Hematopoietic multipotent progenitor cell treated with erythropoietin and hydrocortisone succinate and interleukin-3 and kit ligand, for 17 days (in vitro differentiated cells): ENCODE measurements around the gene DLG2.

Experiments used
- DNase-seq: peaks from one replicate; pipeline ENCODE4 v3.0.0-alpha.2; 2015; ENCODE audit warnings: low spot score

Gene DLG2

GRCh38 chr11:85109141-85109540 lies 518.0 kb downstream of the DLG2 start:
- DNase-seq, result no peak

GRCh38 chr11:85105868-85106267 lies 521.3 kb downstream of the DLG2 start:
- no peak for DNase-seq

GRCh38 chr11:85099522-85099921 lies 527.6 kb downstream of the DLG2 start:
- DNase-seq, result no peak

GRCh38 chr11:85098996-85099395 lies 528.1 kb downstream of the DLG2 start:
- DNase-seq, result no peak

GRCh38 chr11:85096939-85097338 lies 530.2 kb downstream of the DLG2 start:
- no peak for DNase-seq

DNA sequence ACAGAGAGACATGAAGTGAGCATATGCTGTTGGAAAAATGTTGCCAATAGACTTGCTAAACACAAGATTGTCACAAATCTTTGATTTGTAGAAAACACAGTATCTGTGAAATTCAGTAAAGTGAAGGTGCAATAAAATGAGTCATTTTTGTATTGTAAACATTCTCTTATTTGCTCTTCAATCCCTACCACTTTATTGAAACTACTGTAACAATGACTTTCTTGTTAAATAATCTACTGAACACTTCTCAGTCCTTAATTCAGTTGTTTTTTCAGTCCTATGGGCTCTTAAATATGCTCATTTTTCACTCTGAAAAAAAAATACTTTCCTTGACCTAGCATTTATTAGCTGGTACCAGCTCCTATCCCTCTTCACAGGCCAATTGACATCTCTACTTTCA lies 531.9 kb downstream of the DLG2 start:
- DNase-seq, result no peak

GRCh38 chr11:85094795-85095194 lies 532.3 kb downstream of the DLG2 start:
- DNase-seq, result no peak

DNA sequence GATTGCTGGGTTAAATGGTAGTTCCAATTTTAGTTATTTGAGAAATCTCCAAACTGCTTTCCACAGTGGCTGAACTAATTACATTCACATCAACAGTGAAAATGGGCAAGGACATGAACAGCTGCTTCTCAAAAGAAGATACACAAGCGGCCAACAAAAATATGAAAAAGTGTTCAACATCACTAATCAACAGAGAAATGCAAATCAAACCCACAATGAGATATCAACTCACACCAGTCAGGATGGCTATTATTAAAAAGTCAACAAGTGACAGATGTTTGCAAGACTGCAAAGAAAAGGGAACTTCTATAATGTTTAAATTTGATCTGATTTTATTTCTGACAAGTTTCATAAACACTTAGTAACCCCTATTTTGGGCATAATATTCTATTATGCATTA lies 537.5 kb downstream of the DLG2 start:
- DNase-seq, result no peak

DNA sequence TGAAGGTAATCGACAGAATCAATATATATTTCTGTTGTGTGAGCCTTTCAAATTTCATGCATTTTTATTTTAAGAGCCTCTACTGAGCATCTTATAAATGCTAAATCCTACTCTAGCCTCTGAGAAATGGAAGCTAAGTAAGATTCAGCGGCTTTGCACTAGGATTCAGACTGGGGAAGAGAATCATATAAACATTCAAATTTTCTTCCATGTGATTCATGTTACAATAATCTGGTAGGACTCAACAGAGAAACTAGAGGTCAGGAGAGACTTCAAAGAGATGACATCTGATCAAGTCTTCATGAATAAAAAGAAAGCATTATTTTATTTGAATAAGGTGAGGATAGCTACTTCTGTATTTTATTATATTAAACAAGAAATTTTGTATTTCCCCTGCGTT lies 538.9 kb downstream of the DLG2 start:
- no peak for DNase-seq

DNA sequence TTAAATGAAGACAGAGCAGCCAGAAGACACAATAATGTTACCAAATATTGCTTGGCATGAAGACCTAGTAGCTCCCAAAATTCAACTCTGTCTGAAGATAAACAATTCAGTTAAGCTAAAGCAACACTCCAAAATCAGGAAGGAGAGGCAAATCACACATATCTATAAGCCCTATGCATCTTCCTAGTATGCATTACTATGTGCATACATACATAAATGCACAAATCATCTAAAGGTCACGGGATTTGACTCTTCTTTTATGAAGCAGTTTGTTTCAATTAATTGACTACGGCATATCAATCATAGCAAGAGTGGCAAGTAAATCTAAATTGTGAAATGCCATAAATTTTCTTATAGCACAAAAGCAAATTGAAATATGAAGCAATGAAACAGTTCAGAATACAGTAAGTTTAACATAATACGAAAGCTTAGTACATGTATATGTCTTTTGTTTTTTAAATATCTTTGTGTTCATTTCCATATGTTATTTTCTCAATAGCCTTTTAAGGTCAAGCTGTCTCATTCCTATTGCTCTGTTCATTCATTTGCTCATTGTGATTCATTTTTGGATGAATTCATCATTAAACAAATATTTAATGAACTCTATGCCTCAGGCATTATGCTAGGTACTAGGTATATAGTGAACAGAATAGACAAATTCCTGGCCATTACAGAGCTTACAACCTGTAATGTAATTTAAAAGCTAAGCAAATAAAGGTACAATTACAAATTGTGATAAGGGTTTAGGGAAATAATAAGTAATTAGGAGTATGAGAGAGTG lies 540.5 kb downstream of the DLG2 start:
- no peak for DNase-seq

DNA sequence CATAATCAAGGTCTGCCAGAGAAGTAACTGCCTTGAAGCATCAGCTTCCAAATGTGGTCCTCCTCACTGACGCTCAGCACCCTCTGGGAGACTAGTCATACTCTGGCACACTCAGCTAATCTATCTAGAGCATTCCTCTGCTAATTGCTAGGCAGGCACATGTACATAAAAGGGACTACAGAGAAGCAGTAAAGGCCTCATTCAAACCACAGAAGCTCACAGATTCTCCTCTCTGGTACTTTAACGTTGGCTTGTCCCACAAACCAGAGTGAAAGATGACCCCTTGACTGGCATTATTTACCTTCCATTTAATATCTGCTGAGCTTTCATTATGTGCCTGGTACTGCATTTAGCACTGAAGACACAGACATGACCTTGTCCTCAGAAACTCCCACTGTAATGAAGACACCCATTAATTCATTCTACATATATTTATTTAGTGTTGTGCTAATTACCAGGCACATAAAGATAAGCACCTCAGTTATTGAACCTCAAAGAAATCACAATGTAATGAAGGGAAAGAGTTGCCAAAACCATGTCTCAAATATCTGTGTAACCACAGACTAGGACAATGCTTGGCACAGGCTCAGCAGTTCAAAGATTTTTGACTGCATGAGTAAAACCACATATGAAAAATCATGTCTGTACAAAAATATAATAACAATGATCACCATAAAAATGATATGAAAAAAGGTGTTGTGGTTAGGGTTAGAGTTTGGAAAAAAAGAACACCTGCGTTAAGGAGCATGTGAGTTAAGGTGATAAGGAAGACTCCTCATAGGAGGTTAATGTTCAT lies 550.4 kb downstream of the DLG2 start:
- no peak for DNase-seq

DNA sequence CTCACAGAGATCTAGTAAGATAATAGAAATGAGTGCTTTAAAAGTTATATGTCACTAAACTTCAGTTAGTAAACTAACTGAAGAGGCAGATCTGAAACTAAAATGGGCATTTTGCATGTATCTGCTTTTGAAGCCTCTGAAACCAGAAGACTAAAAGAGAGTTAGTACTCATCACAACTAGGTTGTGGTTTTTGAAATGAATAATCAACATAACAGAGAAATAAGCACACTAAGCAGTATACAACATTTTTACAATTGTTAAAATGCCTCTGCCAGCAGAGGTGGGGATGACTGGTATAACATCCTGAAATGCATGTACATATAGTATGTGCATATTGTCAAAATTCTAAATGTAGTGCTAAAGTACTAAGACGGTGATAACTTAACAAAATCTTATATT lies 564.5 kb downstream of the DLG2 start:
- DNase-seq, result no peak

DNA sequence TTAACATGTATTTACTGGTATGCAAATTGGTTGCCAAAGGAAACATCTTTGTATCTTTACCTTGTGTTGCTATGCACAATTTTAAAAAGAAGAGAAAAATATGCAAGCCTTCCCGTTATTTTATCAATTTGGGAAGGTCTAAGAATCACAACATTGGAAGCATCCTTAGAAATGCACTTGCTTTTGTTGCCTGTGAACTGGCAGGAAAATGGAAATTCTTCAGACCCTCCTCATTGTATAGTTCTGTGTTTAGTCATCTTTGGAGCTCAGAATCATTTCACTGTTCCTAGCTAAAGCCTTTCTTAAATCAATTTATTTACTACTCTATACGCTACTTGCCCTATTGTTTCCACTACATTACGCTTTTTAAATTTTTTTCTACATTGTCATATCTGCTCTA lies 574.5 kb downstream of the DLG2 start:
- DNase-seq, result no peak

GRCh38 chr11:85048801-85049200 lies 578.3 kb downstream of the DLG2 start:
- DNase-seq, result no peak

DNA sequence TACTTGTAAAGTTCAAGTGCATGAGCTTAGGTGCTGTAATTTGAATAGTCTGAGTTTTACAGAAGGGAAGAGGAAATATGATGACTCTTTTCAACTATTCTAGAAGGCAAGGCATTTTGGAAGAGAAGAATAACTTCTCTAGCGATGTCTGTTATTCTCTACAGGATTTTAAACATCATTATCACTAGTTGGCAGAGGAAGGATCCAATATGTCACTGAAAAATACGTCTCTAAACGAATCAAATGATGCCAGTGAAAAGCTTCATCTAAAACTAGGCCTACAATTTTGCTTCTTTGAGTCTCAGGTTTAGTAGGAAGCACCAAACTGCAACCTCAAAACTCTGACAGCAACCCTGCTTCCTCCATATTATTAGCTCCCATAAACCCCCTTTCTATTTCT lies 581.4 kb downstream of the DLG2 start:
- DNase-seq, result no peak

DNA sequence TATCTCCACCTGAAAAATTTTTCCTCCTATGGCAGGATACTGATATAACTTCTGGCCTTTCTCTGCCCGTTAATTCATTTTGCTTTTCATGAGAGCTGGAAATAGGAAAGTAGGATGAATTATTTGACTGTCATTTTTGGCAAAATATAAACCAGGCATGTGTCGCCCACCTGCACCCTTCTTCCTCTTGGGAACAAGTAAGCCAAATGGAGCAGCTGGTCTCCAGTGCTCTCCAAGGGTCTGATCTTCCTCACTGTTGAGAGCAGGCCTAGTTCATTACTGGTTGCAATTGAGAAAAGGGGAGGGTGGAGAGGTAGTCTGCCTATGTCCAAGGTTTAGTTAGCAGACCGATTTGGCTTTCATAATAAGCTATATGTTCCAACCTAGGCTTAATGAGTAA lies 582.2 kb downstream of the DLG2 start:
- DNase-seq, result no peak

- no peak for DNase-seq
Measured at GRCh38 chr11:85042361-85042760, 584.8 kb downstream of the DLG2 start.

- no peak for DNase-seq
Measured at GRCh38 chr11:85040166-85040565, 587.0 kb downstream of the DLG2 start.

- DNase-seq, result no peak
Measured at GRCh38 chr11:85029964-85030363, 597.2 kb downstream of the DLG2 start.

- DNase-seq, result no peak
Measured at GRCh38 chr11:85028329-85029101, 598.6 kb downstream of the DLG2 start.

- DNase-seq, result no peak
Measured at GRCh38 chr11:85027346-85027745, 599.8 kb downstream of the DLG2 start.

DNA sequence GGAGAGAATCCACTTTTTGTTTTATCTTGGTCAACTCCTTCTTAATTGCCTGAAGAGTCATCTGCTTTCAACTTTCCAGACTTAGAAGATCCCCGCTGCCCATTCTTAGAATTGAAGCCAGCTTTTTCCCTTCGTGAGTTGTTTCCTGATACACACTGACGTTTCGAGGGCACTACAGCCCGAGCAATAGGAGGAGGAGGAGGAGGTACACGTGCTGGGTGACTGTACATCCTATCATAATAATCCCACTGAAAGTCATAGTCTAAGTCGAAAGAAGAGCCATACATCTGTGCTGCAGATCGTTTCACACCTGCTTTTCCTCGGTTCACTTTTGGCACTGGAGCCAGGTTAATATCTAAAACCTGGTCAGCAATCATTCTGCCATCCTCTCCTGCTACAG lies 606.1 kb downstream of the DLG2 start:
- no peak for DNase-seq

- DNase-seq, result no peak
Measured at GRCh38 chr11:84993386-84993785, 633.8 kb downstream of the DLG2 start.
